EL (cell line): ENCODE measurements around the gene RIT1.
A peak's percentile ranks its signal among the peaks of the same experiment; 100 is the strongest.
"Not testable (repeated sequence)": the region's sequence is repeated elsewhere in the genome, so short reads cannot be mapped to it uniquely, and the experiment has no call there.

Source experiments
- DNase-seq: peaks from one replicate; pipeline ENCODE4 v3.0.0-alpha.2; 2016

The RIT1 gene

GRCh38 chr1:155932487-155932886 is 21.3 kb upstream of the RIT1 start:
- DNase-seq, result no peak

GRCh38 chr1:155932081-155932480 is 20.9 kb upstream of the RIT1 start:
- DNase-seq, result no peak

GRCh38 chr1:155931332-155932038 is 20.3 kb upstream of the RIT1 start:
- no peak for DNase-seq

DNA sequence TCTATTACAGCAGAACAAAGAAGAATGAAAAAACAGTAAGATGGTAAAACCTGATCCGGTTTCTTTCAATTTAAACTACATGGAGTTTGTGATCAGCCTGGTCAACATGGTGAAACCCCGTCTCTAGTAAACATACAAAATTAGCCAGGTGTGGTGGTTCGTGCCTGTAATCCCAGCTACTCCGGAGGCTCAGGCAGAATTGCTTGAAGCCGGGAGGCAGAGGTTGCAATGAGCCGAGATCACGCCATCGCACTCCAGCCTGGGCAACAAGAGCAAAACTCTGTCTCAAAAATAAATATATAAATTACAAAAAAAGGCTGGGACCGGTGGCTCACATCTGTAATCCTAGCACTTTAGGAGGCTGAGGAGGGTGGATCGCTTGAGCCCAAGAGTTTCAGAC is 19.6 kb upstream of the RIT1 start:
- not testable (repeated sequence) for DNase-seq

- DNase-seq, result no peak
Measured at GRCh38 chr1:155929057-155929456, 17.9 kb upstream of the RIT1 start.

GRCh38 chr1:155925506-155925905 is 14.4 kb upstream of the RIT1 start:
- DNase-seq, result no peak

GRCh38 chr1:155920717-155921116 is 9.6 kb upstream of the RIT1 start:
- DNase-seq, result no peak

GRCh38 chr1:155919801-155920200 is 8.7 kb upstream of the RIT1 start:
- DNase-seq, result no peak

DNA sequence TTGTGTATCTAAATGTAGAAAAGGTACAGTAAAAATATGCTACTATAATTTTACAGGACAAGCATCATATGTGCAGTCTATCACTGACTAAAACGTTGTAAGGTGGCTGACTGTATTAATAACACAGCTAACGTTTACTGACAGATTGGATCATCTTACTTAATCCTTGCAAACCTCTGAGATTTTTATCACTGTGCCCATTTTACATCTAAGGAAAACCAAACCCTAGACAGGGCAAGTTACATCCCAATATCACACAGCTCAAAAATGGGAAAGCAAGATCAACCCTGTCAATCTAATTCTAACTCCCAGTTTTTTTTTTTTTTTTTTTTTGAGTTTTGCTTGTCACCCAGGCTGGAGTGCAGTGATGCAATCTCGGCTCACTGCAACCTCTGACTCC is 7.5 kb upstream of the RIT1 start:
- no peak for DNase-seq

GRCh38 chr1:155913969-155914757 is 3.0 kb upstream of the RIT1 start:
- DNase-seq, result peak; percentile 61

DNA sequence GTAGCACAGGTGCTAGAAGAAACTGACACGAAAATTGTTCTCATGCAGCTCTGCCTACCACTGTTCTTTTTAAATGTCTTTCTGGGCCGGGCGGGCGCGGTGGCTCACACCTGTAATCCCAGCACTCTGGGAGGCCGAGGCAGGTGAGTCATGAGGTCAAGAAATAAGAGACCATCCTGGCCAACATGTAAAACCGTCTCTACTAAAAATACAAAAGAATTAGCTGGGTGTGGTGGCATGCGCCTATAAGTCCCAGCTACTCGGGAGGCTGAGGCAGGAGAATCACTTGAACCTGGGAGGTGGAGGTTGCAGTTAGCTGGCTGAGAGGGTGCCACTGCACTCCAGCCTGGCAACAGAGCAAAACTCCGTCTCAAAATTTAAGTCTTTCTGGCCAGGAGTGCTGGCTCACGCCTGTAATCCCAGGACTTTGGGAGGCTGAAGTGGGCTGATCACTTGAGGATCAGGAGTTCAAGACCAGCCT is 947 bp upstream of the RIT1 start:
- no peak for DNase-seq

DNA sequence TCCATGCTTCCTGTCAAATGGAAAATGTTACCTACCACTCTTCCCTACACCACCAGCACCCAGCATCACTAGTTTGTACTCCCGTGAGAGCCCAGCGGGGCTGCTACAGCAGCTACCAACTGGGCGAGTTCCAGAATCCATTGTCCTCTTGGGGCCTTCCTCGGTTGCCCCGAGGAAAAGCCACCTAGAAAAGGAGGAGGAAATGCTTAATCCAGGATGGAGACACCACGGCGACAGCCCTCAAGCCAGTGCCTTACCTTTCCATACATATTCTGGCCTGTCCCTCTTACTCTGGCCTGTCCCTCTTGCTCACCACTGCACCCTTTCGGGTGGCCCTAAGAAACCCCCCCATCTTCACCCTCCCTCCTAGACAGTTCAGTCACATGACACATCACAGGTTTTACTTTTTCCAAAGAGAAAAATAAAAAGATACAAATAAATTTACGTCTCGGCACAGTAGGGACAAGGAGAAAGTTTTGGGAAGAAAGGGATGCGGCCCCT is 478 bp downstream of the RIT1 start:
- peak; percentile 52 for DNase-seq

GRCh38 chr1:155909894-155910293 is 1.3 kb downstream of the RIT1 start:
- DNase-seq, result peak; percentile 39

- DNase-seq, result no peak
Measured at GRCh38 chr1:155904261-155904660, 6.9 kb downstream of the RIT1 start.

DNA sequence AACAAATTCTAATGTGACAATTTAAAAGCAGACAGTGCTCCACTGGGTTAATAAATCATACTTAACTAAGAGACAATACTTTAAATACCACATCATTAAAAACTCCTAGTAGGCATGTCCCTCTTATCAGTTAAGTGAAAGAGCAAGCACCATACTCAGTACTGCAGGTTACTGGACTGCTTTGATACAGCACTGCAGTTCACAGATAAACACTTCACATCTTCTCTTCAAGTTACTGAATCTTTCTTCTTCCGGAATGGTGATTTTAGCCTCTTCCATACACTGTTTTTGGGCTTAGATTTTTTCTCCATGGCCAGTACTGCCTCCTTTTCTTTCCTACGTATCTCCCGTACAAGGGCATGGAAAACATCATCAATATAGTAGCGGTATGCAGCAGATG is 11.0 kb downstream of the RIT1 start:
- DNase-seq, result no peak

- no peak for DNase-seq
Measured at GRCh38 chr1:155899683-155900082, 11.5 kb downstream of the RIT1 start.

GRCh38 chr1:155898888-155899287 is 12.3 kb downstream of the RIT1 start:
- DNase-seq, result no peak

DNA sequence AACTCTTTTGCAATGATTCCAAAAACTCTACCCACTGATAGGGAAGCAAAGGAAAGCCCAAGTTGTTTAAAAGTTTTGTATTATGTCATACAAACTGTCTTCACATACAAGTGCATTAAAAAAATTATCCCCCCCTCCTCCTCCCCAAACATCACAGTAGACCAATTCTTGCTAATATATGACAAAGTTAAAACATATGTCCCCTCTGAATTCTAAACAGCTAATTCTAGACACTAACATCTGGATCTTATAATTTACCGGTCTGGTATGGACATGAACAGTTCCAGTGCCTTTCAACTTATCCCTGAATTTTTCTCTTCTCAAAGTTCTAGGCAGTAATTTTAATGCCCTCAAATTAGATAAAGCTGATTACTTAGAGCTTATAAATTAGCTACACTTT is 13.4 kb downstream of the RIT1 start:
- no peak for DNase-seq

- not testable (repeated sequence) for DNase-seq
Measured at GRCh38 chr1:155896476-155896875, 14.7 kb downstream of the RIT1 start.

GRCh38 chr1:155895617-155896016 is 15.5 kb downstream of the RIT1 start:
- not testable (repeated sequence) for DNase-seq

GRCh38 chr1:155893389-155894142 is 17.6 kb downstream of the RIT1 start:
- DNase-seq, result peak; percentile 91

GRCh38 chr1:155892796-155893195 is 18.4 kb downstream of the RIT1 start:
- peak; percentile 82 for DNase-seq

- no peak for DNase-seq
Measured at GRCh38 chr1:155890251-155890650, 20.9 kb downstream of the RIT1 start.
